MM.1S (cell line): ENCODE results near the gene FAM161B.

Source experiments
- EZH2 ChIP-seq: fragments of 300-600 bp; sonication (generic); optimal IDR thresholded peaks from 2 replicates; pipeline ENCODE3; 2017; ENCODE audit warnings: low read depth, mild to moderate bottlenecking, antibody characterized with exemption, low read length, mixed read lengths
- EZH2phosphoT487 ChIP-seq: fragments of 300-600 bp; sonication (generic); IDR thresholded peaks from 2 replicates; pipeline ENCODE4 v1.6.1; 2018; ENCODE audit warnings: antibody characterized with exemption, low read length
- TF ChIP-seq, protein P1 (sequence below): fragments of 300-600 bp; sonication (generic); IDR thresholded peaks from 2 replicates; pipeline ENCODE4 v1.5.1; 2016; ENCODE audit warnings: antibody characterized with exemption, low read length, mixed read lengths

DNA sequence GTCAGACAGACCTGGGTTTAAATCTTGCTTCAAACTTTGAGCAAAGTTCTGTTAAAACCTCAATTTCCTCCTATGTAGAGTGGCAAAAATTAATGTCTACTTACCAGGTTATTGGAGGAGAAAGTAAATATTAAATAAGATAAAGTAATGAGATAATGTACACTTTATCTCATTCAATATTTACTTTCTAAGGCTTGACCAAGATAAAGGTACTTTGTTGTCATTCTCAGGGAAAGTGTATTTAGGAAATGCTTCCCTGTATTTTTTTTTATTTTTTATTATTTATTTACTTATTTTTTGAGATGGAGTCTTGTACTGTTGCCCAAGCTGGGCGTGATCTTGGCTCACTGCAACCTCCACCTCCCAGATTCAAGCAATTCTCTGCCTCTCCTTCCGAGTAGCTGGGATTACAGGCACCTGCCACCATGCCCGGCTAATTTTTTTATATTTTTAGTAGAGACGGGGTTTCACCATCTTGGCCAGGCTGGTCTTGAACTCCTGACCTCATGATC lies 4.7 kb downstream of the FAM161B start:
- TF ChIP-seq, protein P1, sequence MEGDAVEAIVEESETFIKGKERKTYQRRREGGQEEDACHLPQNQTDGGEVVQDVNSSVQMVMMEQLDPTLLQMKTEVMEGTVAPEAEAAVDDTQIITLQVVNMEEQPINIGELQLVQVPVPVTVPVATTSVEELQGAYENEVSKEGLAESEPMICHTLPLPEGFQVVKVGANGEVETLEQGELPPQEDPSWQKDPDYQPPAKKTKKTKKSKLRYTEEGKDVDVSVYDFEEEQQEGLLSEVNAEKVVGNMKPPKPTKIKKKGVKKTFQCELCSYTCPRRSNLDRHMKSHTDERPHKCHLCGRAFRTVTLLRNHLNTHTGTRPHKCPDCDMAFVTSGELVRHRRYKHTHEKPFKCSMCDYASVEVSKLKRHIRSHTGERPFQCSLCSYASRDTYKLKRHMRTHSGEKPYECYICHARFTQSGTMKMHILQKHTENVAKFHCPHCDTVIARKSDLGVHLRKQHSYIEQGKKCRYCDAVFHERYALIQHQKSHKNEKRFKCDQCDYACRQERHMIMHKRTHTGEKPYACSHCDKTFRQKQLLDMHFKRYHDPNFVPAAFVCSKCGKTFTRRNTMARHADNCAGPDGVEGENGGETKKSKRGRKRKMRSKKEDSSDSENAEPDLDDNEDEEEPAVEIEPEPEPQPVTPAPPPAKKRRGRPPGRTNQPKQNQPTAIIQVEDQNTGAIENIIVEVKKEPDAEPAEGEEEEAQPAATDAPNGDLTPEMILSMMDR = no peak
- TF ChIP-seq EZH2 (no peak), EZH2phosphoT487 (no peak)
